ENCODE data around the gene NCKAP5.

The NCKAP5 gene

GRCh38 chr2:133167990-133168389 is 400.3 kb downstream of the NCKAP5 start:
- H3K4me1 ChIP-seq, result no peaks in the 10 kb centered on the region
- no peak overlapping the region for H3K4me3 ChIP-seq (ENCODE audit: low read depth, low read length)
- no peak for TF ChIP-seq CTCF (IDR thresholded peaks at IDR 0.05; ENCODE audit: low read depth, low read length)
- H3K36me3 ChIP-seq, result no peaks in the 10 kb centered on the region
- no peak for DNase-seq
- no peaks in the 10 kb centered on the region for H3K27me3 ChIP-seq
- no peaks in the 10 kb centered on the region for H3K9me3 ChIP-seq

GRCh38 chr2:133167223-133167622 is 401.0 kb downstream of the NCKAP5 start:
- DNase-seq, result no peak
- TF ChIP-seq CTCF (IDR thresholded peaks at IDR 0.05; ENCODE audit: low read depth, low read length), result no peak

GRCh38 chr2:133166031-133166430 is 402.2 kb downstream of the NCKAP5 start:
- no peak for TF ChIP-seq CTCF (IDR thresholded peaks at IDR 0.05; ENCODE audit: low read depth, low read length)
- no peak for DNase-seq
- no peaks in the 10 kb centered on the region for H3K36me3 ChIP-seq
- no peaks in the 10 kb centered on the region for H3K4me1 ChIP-seq
- H3K4me3 ChIP-seq (ENCODE audit: low read depth, low read length), result no peak overlapping the region
- H3K27me3 ChIP-seq, result no peaks in the 10 kb centered on the region
- no peaks in the 10 kb centered on the region for H3K9me3 ChIP-seq

More at GRCh38 chr2:133167223-133167622, 401.0 kb downstream of the NCKAP5 start:
- H3K36me3 ChIP-seq, result no peaks in the 10 kb centered on the region
- H3K4me3 ChIP-seq (ENCODE audit: low read depth, low read length), result no peak overlapping the region
- no peaks in the 10 kb centered on the region for H3K9me3 ChIP-seq
- H3K27me3 ChIP-seq, result no peaks in the 10 kb centered on the region
- H3K4me1 ChIP-seq, result no peaks in the 10 kb centered on the region

GRCh38 chr2:133163111-133163510 is 405.2 kb downstream of the NCKAP5 start:
- Histone ChIP-seq H3K4me3 (ENCODE audit: low read depth, low read length) (no peak overlapping the region), H3K9me3 (no peaks in the 10 kb centered on the region), H3K36me3 (no peaks in the 10 kb centered on the region), H3K4me1 (no peaks in the 10 kb centered on the region), H3K27me3 (no peaks in the 10 kb centered on the region)
- TF ChIP-seq CTCF (IDR thresholded peaks at IDR 0.05; ENCODE audit: low read depth, low read length), result no peak
- DNase-seq, result no peak

- no peak for DNase-seq
- no peaks in the 10 kb centered on the region for H3K27me3 ChIP-seq
- TF ChIP-seq CTCF (IDR thresholded peaks at IDR 0.05; ENCODE audit: low read depth, low read length), result no peak
- no peaks in the 10 kb centered on the region for H3K4me1 ChIP-seq
- no peaks in the 10 kb centered on the region for H3K36me3 ChIP-seq
- no peaks in the 10 kb centered on the region for H3K9me3 ChIP-seq
- no peak overlapping the region for H3K4me3 ChIP-seq (ENCODE audit: low read depth, low read length)
Measured at GRCh38 chr2:133158442-133158841, 409.8 kb downstream of the NCKAP5 start.

GRCh38 chr2:133158024-133158423 is 410.2 kb downstream of the NCKAP5 start:
- H3K36me3 ChIP-seq, result no peaks in the 10 kb centered on the region
- H3K27me3 ChIP-seq, result no peaks in the 10 kb centered on the region
- H3K9me3 ChIP-seq, result no peaks in the 10 kb centered on the region
- no peak for TF ChIP-seq CTCF (IDR thresholded peaks at IDR 0.05; ENCODE audit: low read depth, low read length)
- no peak for DNase-seq
- H3K4me1 ChIP-seq, result no peaks in the 10 kb centered on the region
- no peak overlapping the region for H3K4me3 ChIP-seq (ENCODE audit: low read depth, low read length)

Measured in BE2C (cell line).